ENCODE data around the gene NAALADL2.

Gene NAALADL2

DNA sequence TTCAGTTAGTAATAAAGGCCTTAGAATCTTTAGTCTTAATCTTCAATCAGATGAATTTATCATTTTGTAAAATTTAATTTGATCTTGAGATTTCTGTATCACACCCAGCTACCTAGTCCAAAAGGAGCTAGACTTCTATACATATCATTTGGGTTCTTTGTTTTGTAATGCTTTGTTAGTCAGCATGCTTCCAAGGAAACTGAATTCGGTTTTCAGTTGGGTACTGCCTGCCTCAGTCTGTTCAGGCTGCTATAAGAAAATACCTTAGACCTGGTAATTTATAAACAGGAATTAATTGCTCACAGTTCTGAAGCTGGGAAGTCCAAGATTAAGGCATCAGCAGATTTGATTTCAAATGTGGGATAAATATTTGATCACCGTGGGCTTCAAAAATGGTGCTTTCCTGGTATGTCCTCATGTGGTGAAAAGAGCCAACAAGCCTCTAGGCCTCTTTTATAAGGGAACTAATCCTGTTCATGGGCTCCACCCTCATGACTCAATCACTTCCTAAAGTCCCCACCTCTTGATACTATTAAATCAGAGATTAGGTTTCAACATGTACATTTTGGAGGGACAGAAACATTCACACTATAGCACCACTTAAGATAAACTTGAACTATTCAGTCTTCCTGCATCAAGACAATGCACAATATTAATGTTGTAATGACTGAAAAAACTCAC is 800.7 kb downstream of the NAALADL2 start:
- in situ Hi-C loops (cut with MboI; ENCODE audit: low pct_unique_long_range_greater_than_20kb, low sequenced_read_pairs, unreplicated experiment): no loop called here
- no peak for DNase-seq (ENCODE audit: low spot score)
- TF ChIP-seq, protein P1, sequence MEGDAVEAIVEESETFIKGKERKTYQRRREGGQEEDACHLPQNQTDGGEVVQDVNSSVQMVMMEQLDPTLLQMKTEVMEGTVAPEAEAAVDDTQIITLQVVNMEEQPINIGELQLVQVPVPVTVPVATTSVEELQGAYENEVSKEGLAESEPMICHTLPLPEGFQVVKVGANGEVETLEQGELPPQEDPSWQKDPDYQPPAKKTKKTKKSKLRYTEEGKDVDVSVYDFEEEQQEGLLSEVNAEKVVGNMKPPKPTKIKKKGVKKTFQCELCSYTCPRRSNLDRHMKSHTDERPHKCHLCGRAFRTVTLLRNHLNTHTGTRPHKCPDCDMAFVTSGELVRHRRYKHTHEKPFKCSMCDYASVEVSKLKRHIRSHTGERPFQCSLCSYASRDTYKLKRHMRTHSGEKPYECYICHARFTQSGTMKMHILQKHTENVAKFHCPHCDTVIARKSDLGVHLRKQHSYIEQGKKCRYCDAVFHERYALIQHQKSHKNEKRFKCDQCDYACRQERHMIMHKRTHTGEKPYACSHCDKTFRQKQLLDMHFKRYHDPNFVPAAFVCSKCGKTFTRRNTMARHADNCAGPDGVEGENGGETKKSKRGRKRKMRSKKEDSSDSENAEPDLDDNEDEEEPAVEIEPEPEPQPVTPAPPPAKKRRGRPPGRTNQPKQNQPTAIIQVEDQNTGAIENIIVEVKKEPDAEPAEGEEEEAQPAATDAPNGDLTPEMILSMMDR (IDR thresholded peaks at IDR 0.05; ENCODE audit: extremely low read depth, insufficient read depth, missing control alignments): no peak

DNA sequence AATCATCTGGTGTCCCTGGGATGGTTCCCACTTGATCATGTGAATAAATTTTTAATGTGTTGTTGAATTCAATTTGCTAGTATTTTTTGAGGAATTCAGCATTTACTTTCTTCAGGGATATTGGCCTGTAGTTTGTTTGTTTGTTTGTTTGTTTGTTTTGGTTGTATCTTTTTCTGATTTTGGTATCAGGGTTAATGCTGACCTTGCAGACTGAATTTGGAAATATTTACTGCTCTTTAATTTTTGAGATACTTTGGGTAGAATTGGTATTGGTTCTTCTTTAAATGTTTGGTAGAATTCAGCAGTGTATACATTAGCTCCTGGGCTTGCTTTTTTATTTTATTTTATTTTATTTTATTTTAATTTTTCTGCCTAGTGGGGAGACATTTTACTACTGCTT is 803.7 kb downstream of the NAALADL2 start:
- in situ Hi-C loops (cut with MboI; ENCODE audit: low pct_unique_long_range_greater_than_20kb, low sequenced_read_pairs, unreplicated experiment): no loop called here
- TF ChIP-seq, protein P1 (IDR thresholded peaks at IDR 0.05; ENCODE audit: extremely low read depth, insufficient read depth, missing control alignments): no peak

DNA sequence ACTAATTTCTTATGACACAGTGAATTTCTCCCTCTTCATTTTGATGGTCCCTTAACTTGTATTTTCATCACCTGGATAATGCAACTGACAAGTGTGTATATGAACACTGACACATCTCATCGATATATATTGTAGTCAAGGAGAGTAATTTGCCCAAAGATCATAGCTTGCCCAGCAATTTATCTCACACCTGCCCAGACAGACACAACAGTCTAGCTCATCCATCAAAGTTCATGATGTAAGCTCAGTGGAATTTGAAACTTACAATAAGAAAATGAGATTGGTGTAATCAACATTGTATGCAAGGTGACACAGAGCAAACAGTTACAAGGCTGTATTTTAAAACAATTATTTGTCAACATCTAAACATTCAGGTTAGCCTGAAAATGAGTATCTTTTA is 805.8 kb downstream of the NAALADL2 start:
- TF ChIP-seq, protein P1 (IDR thresholded peaks at IDR 0.05; ENCODE audit: extremely low read depth, insufficient read depth, missing control alignments): no peak
- in situ Hi-C loops (cut with MboI; ENCODE audit: low pct_unique_long_range_greater_than_20kb, low sequenced_read_pairs, unreplicated experiment): no loop called here
- DNase-seq (ENCODE audit: low spot score): no peak

More for the DNA sequence above, 803.7 kb downstream of the NAALADL2 start:
- no peak for DNase-seq (ENCODE audit: low spot score)

DNA sequence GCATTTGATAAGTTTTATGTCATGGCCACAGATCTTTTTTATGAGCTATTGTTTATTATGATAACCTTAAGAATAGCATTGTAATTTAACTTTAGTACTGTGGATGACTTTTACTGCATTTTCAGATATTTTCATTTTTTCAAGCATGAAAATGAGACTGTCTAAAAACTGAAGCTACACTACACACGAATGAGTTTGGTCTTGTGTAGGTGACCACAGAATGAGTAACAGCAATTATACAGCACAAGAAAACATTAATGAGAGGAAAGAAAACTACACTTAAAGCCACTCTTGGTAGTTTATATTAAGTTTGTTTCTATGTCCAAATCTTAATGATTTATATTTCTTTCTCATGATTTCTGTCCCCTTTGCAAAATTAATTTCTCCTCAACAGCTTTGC is 809.2 kb downstream of the NAALADL2 start:
- in situ Hi-C loops (cut with MboI; ENCODE audit: low pct_unique_long_range_greater_than_20kb, low sequenced_read_pairs, unreplicated experiment): no loop called here
- TF ChIP-seq, protein P1 (IDR thresholded peaks at IDR 0.05; ENCODE audit: extremely low read depth, insufficient read depth, missing control alignments): no peak
- DNase-seq (ENCODE audit: low spot score): no peak

DNA sequence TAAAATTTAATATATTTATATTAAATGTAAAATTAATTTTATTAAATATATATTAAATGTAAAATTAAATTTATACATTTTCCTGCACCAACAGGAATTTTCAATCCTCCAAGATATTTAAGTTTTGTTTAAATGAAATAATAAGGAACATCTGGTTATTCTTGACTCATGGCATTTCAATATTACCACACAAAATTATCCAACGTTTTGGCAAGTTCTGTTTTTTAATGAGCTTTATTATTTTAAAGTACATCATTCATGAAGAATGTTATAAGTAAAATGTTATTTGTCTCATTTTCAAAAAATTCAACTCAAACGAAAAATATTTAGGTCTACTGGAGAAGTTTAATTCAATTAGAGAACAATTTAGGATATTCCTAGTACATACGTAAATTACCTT is 811.4 kb downstream of the NAALADL2 start:
- no peak for DNase-seq (ENCODE audit: low spot score)
- in situ Hi-C loops (cut with MboI; ENCODE audit: low pct_unique_long_range_greater_than_20kb, low sequenced_read_pairs, unreplicated experiment): no loop called here
- TF ChIP-seq, protein P1 (IDR thresholded peaks at IDR 0.05; ENCODE audit: extremely low read depth, insufficient read depth, missing control alignments): no peak

DNA sequence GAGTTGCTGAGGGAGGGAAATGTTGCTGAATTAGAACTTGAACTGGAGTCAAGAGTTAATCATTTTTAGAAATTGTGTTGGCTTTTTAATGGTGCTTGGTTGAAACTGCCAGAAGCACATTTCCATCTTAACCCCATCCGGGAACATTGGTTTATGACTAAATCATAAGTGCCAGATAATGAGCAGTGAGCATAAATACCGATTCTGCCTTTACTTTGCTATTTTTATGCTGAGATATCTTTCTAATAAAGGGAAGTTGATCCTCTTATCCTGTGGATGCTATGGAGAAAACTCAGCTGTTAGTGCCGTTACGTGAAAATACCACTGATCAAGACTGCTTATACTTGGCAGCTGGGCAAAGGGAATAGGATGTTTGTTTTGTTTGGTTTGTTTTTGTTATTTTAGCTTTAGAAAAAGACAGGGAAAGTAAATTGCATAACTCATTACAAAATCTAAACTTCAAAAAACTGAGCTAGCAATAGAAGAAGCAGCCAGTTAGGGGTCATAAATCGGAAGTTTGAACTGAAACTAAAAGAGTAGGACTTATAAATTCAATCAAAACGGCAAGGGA is 813.1 kb downstream of the NAALADL2 start:
- TF ChIP-seq, protein P1 (IDR thresholded peaks at IDR 0.05; ENCODE audit: extremely low read depth, insufficient read depth, missing control alignments): no peak
- in situ Hi-C loops (cut with MboI; ENCODE audit: low pct_unique_long_range_greater_than_20kb, low sequenced_read_pairs, unreplicated experiment): no loop called here
- no peak for DNase-seq (ENCODE audit: low spot score)

Measured in GM13977 (cell line).